GM19035 (cell line): ENCODE data around the gene NOP14.
A peak's percentile ranks its signal among the peaks of the same experiment; 100 is the strongest.
"Not testable (repeated sequence)": the region's sequence is repeated elsewhere in the genome, so short reads cannot be mapped to it uniquely, and the experiment has no call there.

Experiments
- ATAC-seq: cut with Tn5 transposase; IDR thresholded peaks from one replicate; pipeline ENCODE4 v1.9.1; 2021; ENCODE audit not compliant: unreplicated experiment

The NOP14 gene

DNA sequence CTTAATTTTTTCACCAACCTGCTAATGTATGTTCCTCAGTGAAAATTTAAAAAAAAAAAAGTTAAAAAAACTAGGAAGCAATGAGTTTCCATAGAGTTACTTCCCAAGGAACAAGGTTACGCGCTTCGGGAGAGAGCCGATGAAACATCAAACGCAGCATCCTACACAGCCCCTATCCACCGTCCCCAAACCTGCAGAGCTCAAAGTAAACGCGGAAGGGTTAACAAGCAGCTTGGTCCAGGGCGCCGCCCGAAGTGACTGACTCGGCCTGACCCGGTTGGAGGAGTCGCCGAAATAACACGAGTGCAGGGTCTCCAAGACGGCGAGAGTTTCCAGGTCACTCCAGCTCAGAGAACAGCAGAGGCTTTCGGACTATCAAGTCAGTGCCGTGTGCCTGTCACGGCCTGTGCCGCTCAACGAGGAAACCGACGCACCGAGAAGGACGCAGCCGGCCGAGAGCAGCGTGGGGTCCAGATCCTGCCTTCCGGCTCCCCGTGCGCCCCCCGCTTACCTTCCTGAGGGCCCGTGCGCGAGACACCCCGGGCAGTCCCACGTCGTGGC is 512 bp downstream of the NOP14 start:
- peak; percentile 33 for ATAC-seq

DNA sequence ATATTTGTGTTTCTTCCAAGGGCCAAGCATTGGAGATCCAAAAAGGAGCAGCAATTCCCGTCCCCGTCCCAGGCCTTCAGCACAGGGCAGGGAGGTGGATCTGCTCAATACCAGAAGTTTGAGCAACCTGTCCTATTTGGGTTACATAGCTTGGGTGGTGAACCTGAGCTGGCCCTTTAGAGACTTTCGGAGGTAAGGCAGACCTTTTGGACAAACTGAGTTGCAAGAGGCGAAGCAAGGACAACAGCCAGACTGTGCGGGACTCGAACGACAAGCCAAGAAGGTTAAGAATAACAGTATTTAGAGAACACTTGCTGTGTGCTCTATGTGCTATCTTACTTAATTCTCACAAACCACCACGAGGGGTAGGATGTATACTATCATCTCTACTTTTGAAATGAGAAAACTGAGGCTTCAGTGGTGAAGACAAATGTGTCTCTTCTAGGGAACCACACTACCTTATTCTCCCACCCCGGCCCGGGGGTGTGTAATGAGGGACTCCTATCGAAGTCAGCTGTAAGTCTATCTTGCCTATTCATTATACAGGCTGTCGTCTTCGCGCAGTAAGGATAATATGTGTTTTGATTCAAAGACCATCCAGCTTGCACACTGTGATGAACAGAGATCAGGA is 1.3 kb downstream of the NOP14 start:
- no peak for ATAC-seq

DNA sequence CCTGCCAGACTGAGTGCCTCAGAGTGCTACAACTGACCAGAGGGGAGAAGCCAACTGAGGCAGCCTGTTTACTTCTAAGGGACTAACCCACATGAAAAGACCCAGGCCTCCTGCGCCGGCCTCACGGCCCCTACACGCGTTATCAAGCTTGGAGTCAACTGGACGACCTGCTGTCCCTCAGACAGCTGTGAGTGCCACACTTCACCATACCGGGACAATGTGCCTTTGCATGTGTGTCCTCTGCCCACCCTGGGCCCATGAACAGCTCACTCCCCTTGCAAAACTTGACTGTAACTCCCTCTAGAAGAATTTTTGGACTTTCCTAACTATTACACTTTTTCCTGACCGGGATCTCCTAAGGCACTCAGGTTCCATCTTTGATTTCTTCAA is 1.8 kb downstream of the NOP14 start:
- no peak for ATAC-seq

DNA sequence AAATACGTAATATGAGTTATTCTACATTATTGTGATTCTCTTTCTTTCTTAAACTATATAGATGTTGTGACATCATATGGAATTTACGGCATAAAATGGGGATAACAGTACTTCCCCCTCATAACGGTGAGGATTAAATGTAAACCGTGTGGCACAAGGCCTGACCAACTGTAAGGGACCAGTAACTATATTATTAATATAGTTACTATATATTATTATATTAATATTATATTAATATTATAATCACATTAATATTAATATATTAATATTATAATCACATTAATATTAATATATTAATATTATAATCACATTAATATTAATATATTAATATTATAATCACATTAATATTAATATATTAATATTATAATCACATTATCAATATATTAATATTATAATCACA is 2.8 kb downstream of the NOP14 start:
- ATAC-seq, result not testable (repeated sequence)

DNA sequence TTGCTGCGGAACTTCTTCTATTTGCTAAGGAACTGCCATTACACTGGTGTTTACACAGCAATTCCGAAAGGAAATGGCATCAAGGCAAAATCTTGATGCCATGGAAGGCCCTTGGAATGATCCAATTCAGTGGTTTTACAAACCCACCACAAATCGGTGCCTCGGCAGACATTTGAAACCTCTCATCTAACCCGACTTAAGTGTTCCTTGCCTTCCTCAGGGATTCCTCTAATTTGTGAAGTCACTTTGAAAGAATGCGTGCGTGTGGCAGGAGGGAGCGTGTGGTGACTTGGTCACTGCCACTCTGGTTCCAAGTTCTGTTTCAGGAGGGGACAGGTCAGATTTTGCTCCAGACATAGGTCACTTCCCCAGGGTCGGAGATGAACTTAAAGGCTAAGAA is 4.8 kb downstream of the NOP14 start:
- no peak for ATAC-seq

DNA sequence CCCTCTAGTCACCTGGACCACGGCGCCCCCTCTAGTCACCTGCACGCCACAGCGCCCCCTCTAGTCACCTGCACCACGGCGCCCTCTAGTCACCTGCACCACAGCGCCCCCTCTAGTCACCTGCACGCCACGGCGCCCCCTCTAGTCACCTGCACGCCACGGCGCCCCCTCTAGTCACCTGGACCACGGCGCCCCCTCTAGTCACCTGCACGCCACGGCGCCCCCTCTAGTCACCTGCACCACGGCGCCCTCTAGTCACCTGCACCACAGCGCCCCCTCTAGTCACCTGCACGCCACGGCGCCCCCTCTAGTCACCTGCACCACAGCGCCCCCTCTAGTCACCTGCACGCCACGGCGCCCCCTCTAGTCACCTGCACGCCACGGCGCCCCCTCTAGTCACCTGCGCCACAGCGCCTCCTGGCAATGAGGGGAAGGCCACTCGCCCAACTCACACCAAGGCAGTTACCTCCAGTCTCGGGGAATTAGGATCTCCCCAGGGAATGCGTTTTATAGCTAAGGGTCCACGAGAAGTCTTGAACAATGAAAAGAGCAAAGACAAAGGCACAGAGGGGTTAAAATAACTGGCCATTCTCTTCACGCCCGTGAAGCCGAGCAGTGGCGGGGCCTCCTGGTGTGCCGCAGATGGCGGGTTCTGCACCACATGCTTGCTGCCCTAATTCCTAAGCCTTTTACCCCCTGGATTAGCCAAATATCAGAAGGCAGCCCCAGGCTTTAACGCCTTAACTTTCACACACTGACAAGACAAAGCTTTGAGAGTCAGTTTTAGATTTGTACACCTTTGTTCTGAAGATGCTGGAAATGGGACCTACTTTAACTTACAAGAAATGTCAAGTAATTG is 7.8 kb downstream of the NOP14 start:
- not testable (repeated sequence) for ATAC-seq

DNA sequence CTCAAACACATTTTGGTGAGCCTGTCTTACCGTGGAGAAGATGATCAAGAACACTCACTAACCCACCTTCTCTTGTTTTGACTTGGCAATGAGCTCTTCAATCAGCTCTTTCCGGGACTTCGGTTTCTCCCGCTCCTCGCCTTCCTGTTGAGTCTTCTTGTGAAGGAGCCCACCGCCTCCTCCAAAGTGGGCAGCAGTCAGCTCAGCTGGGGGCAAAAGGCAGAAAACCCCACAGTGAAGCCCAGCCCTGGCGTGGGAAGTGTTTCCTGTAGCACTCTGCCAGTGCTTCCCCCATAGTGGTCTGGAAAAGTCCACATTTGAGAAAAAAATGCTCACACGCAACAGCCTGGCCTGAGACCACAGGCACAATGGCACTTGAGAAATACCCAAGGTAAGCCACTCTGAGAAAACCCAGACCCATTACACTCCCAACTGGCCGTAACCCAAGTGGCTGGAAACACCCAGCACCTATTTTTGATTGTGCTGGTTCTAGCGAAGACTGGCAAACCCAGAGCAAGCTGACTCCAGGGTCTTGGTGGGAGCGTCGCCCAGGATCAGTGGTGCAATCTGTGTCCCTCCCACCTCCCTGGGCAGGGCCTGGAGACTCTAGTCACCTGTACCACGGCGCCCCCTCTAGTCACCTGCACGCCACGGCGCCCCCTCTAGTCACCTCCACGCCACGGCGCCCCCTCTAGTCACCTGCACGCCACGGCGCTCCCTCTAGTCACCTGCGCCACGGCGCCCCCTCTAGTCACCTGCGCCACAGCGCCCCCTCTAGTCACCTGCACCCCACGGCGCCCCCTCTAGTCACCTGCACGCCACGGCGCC is 8.6 kb downstream of the NOP14 start:
- ATAC-seq, result peak; percentile 61

DNA sequence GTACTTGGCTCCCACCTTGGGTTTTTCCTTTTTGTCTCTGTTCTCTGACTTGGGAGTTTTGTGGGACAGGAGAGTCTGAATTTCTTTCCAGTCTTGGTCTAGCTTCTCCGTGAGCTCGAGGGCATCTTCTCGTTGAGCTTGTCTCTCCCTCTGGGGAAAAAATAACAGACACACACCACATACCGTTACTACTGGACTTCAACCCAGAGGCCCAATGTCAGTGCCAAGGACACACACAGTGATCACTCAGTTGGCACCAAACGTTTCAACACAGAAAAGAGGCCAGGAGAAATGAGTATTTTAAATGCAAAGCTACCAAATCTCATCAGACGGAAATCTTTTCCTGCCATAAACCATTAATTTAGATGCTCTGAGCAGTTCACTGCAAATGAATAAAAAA is 9.7 kb downstream of the NOP14 start:
- ATAC-seq, result no peak

DNA sequence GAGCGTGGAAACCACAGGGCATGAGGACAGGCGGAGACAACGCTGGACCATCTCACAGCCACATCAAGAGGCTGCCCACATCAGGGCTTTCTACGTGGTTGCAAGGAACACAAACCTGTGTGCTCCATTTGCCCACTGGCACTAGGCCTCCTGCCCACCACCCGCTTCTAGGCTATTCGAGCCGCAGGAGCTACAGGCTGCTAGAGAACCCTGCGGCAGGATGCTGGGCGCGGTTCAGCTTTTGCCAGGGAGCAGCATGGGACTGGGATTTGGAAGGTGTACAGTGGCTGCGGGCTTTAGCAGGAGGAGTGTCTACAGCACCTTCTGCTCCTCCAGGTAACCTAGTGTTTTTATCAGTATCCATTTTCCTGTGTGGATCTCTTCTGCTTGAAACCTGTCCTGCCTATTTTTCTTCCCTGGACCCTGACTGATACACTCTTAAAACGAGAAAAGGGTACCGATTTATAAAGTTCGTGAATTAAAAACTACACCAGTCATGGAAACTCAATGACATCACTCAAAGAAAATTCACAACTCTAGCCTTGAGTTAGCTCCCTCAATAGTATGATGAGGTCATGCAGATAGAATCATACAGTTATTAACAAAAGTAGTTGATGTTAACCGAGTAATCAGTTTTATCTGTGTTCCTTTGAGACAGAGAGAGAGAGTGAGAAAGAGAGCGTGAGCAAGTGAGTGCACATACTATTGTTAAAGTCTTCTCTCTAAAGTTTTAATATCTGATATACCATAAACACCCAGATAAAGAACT is 12.8 kb downstream of the NOP14 start:
- ATAC-seq, result no peak

DNA sequence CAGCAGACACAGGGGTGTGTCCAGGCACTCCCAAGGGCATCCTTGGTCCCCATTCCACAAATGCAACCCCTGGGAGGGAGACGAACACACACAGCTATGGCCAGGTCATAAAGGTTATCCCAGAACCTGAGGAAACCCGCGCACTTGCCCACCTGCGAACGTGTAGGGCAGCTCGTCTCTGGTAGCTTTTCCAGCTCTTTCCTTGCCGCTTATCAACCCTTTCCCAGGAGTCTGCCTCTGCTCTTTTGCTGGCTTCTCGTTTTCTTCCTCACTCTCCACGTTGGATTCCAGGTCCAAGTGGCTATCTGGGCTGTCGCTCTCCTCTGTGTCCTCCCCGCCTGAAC is 13.5 kb downstream of the NOP14 start:
- ATAC-seq, result no peak

DNA sequence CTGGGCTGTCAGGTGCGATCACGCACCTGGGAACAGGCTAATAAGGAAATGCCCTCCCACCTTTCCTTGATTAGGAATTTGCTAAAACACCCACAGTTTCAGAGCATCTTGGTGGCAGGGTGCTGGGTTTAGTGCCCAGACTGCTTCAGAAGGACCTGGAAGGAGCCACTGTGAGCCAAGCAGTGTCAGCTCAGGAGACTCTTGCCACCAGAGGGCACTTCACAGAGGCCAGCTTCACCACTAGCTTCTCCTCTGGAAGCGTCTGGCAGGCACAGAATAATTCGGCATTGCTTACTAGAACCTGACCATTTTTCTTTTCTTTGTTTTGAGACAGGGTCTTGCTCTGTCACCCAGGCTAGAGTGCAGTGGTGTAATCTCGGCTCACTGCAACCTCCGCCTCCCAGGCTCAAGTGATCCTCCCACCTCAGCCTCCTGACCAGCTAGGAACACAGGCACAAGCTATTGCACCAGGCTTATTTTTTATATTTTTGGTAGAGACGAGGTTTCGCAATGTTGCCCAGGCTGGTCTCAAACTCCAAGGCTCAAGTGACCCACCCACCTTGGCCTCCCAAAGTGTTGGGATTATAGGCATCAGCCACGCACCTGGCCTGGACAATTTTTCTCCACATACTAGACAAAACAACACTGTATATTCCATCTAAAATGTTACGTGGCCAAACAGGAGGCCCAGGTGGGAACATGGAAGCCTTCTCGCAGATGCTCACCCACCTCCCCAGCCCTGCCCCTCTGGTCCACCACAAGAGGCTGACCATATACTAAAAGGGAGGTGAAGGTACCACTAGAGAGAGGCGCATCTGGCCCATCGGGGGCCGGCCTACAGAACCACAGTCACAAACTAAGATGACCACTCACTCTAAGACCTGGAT is 14.1 kb downstream of the NOP14 start:
- ATAC-seq, result no peak

DNA sequence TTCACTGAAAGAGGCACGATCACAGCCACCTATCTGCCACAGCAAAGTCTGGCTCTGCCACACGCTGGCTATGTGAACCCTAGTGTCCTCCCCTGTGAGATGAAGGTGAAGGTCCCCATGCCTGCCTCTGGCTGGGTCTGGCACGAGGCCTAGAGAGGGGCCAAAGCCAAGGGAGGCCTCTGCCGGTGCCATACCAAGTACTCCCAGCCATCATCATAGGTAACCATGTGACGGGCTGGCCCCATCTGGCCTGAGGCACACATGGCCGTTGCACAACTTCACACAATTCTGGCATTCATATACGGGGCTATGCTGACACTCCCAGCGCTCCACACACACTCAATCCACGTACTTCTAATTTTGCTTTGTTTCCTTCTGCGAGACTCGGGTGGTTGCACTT is 15.3 kb downstream of the NOP14 start:
- no peak for ATAC-seq

DNA sequence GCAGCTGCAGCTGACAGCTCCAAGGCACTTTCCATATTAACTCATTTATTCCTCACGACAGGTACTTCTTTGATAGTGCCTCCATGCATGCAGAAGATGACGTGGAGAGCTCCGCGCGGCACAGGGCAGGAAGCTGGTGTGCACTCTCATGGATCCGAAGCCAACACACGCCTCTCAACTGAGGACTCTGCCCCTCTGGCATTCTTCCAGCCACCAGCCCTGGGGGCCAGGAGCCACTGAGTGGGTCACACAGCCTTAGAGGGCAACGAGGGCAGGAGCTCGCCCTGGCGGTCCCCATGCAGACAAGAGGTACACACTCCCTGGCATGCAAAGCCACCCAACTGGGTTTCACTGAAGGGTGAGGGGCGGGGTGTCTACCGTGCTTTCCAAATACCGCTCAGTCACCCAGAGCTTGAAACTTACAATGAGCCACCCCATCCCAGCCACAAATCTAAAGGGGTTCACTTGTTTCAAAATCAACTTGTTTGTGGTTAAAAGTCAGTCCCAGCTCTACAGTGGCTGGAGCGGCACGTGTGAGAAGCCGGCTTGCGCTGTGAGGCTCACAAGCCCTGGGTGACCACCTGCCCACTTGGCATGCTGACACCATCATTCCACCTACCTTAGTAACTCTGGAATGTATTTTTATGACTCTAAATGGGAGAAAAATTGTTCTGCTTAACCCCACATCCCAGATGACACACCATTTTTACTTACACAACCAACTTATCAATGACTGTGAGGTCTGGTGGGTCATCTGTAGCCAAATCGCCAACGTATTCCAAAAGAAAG is 16.2 kb downstream of the NOP14 start:
- ATAC-seq, result no peak

DNA sequence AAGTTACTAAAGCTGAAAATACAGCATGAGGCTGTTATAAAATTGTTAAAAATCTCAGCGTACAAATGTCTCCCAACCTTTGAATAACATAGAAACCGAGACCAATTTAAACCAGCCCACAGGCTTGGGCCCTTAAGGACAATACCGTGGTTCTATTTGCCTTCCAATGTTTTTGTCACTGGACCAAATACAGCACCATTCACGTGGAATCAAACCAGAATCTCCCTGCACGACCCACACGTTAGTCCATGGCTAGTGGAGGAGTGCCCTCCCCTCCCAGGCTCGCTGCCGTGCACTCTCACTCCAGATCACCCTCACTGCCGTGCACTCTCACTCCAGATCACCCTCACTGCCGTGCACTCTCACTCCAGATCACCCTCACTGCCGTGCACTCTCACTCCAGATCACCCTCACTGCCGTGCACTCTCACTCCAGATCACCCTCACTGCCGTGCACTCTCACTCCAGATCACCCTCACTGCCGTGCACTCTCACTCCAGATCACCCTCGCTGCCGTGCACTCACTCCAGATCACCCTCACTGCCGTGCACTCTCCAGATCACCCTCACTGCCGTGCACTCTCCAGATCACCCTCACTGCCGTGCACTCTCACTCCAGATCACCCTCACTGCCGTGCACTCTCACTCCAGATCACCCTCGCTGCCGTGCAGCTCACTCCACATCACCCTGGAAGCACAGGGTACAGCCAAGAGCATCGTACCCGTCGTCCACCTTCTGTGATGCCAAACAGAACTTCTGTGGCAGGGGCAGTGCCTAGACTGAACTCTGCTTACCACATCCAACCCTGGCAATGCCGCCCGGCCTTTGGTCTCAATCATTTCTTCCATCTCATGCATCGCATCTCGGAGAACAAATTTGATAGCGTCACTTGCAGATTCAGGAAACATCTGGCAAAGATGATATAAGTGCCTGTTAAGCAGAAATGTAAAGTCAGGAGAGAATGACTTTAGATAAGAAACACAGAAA is 17.3 kb downstream of the NOP14 start:
- ATAC-seq, result not testable (repeated sequence)

DNA sequence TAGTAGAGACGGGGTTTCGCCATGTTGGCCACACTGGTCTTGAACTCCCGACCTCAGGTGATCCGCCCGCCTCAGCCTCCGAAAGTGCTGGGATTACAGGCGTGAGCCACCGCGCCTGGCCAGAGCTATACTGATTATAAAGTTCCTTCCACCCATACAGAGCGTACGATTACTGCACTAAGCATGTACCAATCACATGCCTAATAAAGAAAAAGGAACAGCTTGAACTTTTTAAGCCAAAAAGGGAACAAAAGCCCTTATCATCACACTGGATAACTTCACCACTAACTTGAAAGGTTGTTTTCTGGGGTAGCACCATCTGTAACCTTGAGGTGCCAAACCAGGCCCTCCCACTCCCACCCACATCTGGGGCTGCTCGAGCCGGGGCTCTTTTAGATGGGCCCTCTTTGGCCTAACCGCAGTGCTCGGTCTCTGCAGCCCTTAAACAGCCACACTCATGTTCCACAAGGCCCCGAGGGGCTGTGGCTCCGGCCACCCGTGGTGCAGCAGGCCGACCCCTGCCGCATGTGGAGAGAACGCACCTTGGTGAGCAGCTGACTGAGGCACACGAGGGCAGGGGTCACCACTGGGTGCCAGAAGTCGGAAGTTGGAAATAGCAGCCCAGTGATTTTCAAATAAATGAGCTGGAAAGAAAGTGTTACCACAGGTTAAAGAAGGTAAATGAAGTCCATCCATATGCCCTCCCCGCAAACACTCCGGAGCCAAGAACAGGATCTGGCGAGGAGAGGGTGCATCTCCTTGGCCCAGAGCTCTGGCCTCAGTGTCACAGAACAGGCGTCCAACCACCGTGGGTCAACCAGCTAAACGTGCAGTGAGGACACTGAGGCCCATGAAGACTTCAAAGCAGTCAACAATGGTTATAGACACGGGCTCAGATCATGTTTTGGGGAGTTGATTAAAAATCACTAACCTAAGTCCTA is 18.4 kb downstream of the NOP14 start:
- no peak for ATAC-seq

DNA sequence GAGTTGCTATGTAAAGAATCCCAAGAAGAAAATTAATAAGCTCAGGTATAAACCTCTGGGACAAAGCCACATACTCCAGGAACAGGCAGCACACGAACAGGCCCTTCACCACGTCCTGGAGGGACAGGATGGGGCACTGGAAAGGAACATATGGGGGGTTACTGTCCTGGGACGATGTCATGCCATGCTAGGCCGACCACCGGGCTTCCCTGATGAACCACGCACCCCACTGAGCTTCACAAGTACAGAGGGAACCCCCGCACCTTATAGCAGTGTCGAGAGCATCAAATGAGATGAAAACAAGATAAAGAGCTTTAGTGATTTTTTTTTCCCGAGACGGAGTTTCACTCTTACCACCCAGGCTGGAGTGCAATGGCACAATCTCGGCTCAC is 19.1 kb downstream of the NOP14 start:
- no peak for ATAC-seq
